MM.1S (cell line): ENCODE results near the gene JHY.

Source experiments
- DNase-seq: peaks from one replicate; pipeline ENCODE4 v3.0.0-alpha.2; 2015
- H2AFZ ChIP-seq: fragments of 300-600 bp; sonication (generic); 2 replicates; pipeline ENCODE4 v1.6.0; 2016; ENCODE audit warnings: antibody characterized with exemption, low read length
- H3F3A ChIP-seq: fragments of 300-600 bp; sonication (generic); 2 replicates; pipeline ENCODE4 v1.6.1; 2016; ENCODE audit warnings: mild to moderate bottlenecking, antibody characterized with exemption, low read length, moderate library complexity, mixed read lengths; ENCODE audit not compliant: insufficient read depth
- H3K27ac ChIP-seq: fragments of 300-600 bp; sonication (generic); 2 replicates; pipeline ENCODE4 v1.5.1; 2016; ENCODE audit warnings: mild to moderate bottlenecking, low read length
- H3K27me3 ChIP-seq: fragments of 300-600 bp; sonication (generic); replicated peaks from 2 replicates; pipeline ENCODE4 v1.6.0; 2016; ENCODE audit warnings: low read length; ENCODE audit not compliant: insufficient read depth
- H3K36me3 ChIP-seq: fragments of 300-600 bp; sonication (generic); replicated peaks from 2 replicates; pipeline ENCODE4 v1.6.1; 2016; ENCODE audit warnings: mild to moderate bottlenecking, low read length, mixed read lengths; ENCODE audit not compliant: insufficient read depth
- H3K4me1 ChIP-seq: fragments of 300-600 bp; sonication (generic); 2 replicates; pipeline ENCODE4 v1.6.1; 2016; ENCODE audit warnings: low read length, mixed read lengths
- H3K4me2 ChIP-seq: fragments of 300-600 bp; sonication (generic); 2 replicates; pipeline ENCODE4 v1.6.0; 2016; ENCODE audit warnings: low read depth, low read length
- H3K4me3 ChIP-seq: fragments of 300-600 bp; sonication (generic); 2 replicates; pipeline ENCODE4 v1.5.1; 2016; ENCODE audit warnings: low read length, mixed read lengths
- H3K79me2 ChIP-seq: fragments of 300-600 bp; sonication (generic); 2 replicates; pipeline ENCODE4 v1.6.1; 2016; ENCODE audit warnings: mixed run types, low read length, mixed read lengths
- H3K9ac ChIP-seq: fragments of 300-600 bp; sonication (generic); 2 replicates; pipeline ENCODE4 v1.6.1; 2016; ENCODE audit warnings: low read length, mixed read lengths
- H3K9me2 ChIP-seq: fragments of 300-600 bp; sonication (generic); replicated peaks from 2 replicates; pipeline ENCODE4 v1.6.1; 2016; ENCODE audit warnings: mild to moderate bottlenecking, low read length, mixed read lengths; ENCODE audit not compliant: insufficient read depth
- H3K9me3 ChIP-seq: fragments of 300-600 bp; sonication (generic); replicated peaks from 2 replicates; pipeline ENCODE4 v1.6.1; 2016; ENCODE audit warnings: mild to moderate bottlenecking, low read length, mixed read lengths; ENCODE audit not compliant: insufficient read depth
- H4K20me1 ChIP-seq: fragments of 300-600 bp; sonication (generic); 2 replicates; pipeline ENCODE4 v1.6.1; 2016; ENCODE audit warnings: mild to moderate bottlenecking, low read length, moderate library complexity, mixed read lengths; ENCODE audit not compliant: insufficient read depth
- CTCF ChIP-seq: fragments of 300-600 bp; sonication (generic); IDR thresholded peaks from 2 replicates; pipeline ENCODE4 v1.5.1; 2016; ENCODE audit warnings: antibody characterized with exemption, low read length, mixed read lengths
- EZH2 ChIP-seq: fragments of 300-600 bp; sonication (generic); optimal IDR thresholded peaks from 2 replicates; pipeline ENCODE3; 2017; ENCODE audit warnings: low read depth, mild to moderate bottlenecking, antibody characterized with exemption, low read length, mixed read lengths
- EZH2phosphoT487 ChIP-seq: fragments of 300-600 bp; sonication (generic); IDR thresholded peaks from 2 replicates; pipeline ENCODE4 v1.6.1; 2018; ENCODE audit warnings: antibody characterized with exemption, low read length

Gene JHY

GRCh38 chr11:122863704-122864326 lies 18.7 kb upstream of the JHY start:
- no peaks in the 10 kb centered on the region for H3K9me2 ChIP-seq
- DNase-seq, result peak; percentile 49
- no peaks in the 10 kb centered on the region for H3K27me3 ChIP-seq
- H3K27ac ChIP-seq, result no peak overlapping the region
- H3K79me2 ChIP-seq, result no peaks in the 10 kb centered on the region
- no peaks in the 10 kb centered on the region for H3F3A ChIP-seq
- no peak overlapping the region for H3K4me3 ChIP-seq
- H3K9me3 ChIP-seq, result no peaks in the 10 kb centered on the region
- no peak overlapping the region for H3K9ac ChIP-seq
- no peaks in the 10 kb centered on the region for H3K36me3 ChIP-seq
- H2AFZ ChIP-seq, result no peak overlapping the region
- TF ChIP-seq EZH2 (no peak), CTCF (peak; percentile 88), EZH2phosphoT487 (no peak)
- H3K4me1 ChIP-seq, result no peaks in the 10 kb centered on the region
- H4K20me1 ChIP-seq, result no peaks in the 10 kb centered on the region
- H3K4me2 ChIP-seq, result no peak overlapping the region

GRCh38 chr11:122864386-122865115 lies 18.0 kb upstream of the JHY start:
- no peak for TF ChIP-seq EZH2phosphoT487
- TF ChIP-seq EZH2, result no peak
- TF ChIP-seq CTCF, result no peak
- Histone ChIP-seq H3K36me3 (no peaks in the 10 kb centered on the region), H3K79me2 (no peaks in the 10 kb centered on the region), H3K9me3 (no peaks in the 10 kb centered on the region), H3K4me2 (no peak overlapping the region), H3K9ac (no peak overlapping the region), H2AFZ (no peak overlapping the region), H3K27ac (no peak overlapping the region), H3K4me3 (no peak overlapping the region), H3K4me1 (no peaks in the 10 kb centered on the region), H3K9me2 (no peaks in the 10 kb centered on the region), H3K27me3 (no peaks in the 10 kb centered on the region), H4K20me1 (no peaks in the 10 kb centered on the region), H3F3A (no peaks in the 10 kb centered on the region)
- no peak for DNase-seq

GRCh38 chr11:122869622-122870021 lies 12.9 kb upstream of the JHY start:
- no peaks in the 10 kb centered on the region for H3K36me3 ChIP-seq
- no peaks in the 10 kb centered on the region for H3K27me3 ChIP-seq
- H3K4me2 ChIP-seq, result no peak overlapping the region
- no peak overlapping the region for H3K4me3 ChIP-seq
- H3K9ac ChIP-seq, result no peak overlapping the region
- H3K4me1 ChIP-seq, result 0 out of 2 replicates have a peak, but pooled peaks cover 5% of the 10 kb centered on the region
- TF ChIP-seq EZH2, result no peak
- no peak for TF ChIP-seq CTCF
- TF ChIP-seq EZH2phosphoT487, result no peak
- H3F3A ChIP-seq, result no peaks in the 10 kb centered on the region
- no peaks in the 10 kb centered on the region for H3K9me3 ChIP-seq
- no peak overlapping the region for H3K27ac ChIP-seq
- no peak overlapping the region for H2AFZ ChIP-seq
- H4K20me1 ChIP-seq, result no peaks in the 10 kb centered on the region
- H3K79me2 ChIP-seq, result no peaks in the 10 kb centered on the region
- no peaks in the 10 kb centered on the region for H3K9me2 ChIP-seq
- DNase-seq, result no peak
